ENCODE results near the gene FGFR3. TPM values are rescaled to one million over a fixed set of nuclear protein-coding genes. Genes with fewer than 3 reads are reported as not detected.

The FGFR3 gene
- total RNA-seq, 1 donor from 2014 or later, result 6.4 TPM

DNA sequence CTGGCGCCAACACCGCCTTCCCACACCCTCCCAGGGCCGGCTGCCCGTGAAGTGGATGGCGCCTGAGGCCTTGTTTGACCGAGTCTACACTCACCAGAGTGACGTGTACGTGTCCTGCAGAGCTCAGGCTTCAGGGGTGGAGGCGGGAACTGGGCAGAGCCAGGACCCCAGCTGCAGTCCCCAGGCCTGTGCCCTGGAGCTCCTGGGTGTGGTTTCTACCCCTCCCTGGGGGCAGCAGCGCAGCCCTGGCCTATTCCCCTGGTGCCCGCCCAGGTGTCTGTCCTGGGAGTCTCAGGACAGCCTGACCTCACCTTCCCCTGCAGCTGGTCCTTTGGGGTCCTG lies 13.1 kb downstream of the FGFR3 start:
- TF ChIP-seq, protein P1, sequence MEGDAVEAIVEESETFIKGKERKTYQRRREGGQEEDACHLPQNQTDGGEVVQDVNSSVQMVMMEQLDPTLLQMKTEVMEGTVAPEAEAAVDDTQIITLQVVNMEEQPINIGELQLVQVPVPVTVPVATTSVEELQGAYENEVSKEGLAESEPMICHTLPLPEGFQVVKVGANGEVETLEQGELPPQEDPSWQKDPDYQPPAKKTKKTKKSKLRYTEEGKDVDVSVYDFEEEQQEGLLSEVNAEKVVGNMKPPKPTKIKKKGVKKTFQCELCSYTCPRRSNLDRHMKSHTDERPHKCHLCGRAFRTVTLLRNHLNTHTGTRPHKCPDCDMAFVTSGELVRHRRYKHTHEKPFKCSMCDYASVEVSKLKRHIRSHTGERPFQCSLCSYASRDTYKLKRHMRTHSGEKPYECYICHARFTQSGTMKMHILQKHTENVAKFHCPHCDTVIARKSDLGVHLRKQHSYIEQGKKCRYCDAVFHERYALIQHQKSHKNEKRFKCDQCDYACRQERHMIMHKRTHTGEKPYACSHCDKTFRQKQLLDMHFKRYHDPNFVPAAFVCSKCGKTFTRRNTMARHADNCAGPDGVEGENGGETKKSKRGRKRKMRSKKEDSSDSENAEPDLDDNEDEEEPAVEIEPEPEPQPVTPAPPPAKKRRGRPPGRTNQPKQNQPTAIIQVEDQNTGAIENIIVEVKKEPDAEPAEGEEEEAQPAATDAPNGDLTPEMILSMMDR (IDR thresholded peaks at IDR 0.05), result no peak
- no peaks in the 10 kb centered on the region for H3K27me3 Mint-ChIP-seq (ENCODE audit: unreplicated experiment)

DNA sequence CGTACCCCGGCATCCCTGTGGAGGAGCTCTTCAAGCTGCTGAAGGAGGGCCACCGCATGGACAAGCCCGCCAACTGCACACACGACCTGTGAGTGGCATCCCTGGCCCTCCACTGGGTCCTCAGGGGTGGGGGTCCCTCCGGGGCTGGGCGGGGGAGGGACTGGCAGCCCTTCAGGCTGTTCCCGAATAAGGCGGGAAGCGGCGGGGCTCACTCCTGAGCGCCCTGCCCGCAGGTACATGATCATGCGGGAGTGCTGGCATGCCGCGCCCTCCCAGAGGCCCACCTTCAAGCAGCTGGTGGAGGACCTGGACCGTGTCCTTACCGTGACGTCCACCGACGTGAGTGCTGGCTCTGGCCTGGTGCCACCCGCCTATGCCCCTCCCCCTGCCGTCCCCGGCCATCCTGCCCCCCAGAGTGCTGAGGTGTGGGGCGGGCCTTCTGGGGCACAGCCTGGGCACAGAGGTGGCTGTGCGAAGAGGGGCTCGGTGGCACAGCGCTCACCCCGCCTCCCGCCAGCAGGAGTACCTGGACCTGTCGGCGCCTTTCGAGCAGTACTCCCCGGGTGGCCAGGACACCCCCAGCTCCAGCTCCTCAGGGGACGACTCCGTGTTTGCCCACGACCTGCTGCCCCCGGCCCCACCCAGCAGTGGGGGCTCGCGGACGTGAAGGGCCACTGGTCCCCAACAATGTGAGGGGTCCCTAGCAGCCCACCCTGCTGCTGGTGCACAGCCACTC lies 13.7 kb downstream of the FGFR3 start:
- DNase-seq (ENCODE audit: extremely low spot score, unreplicated experiment), result no peak
- Mint-ChIP-seq H3K4me3 (ENCODE audit: unreplicated experiment) (no peak overlapping the region), H3K27ac (ENCODE audit: unreplicated experiment) (no peak overlapping the region), H3K9me3 (ENCODE audit: unreplicated experiment) (no peaks in the 10 kb centered on the region), H3K4me1 (ENCODE audit: unreplicated experiment) (no peaks in the 10 kb centered on the region), H3K36me3 (ENCODE audit: unreplicated experiment) (no peaks in the 10 kb centered on the region), H3K27me3 (ENCODE audit: unreplicated experiment) (no peaks in the 10 kb centered on the region)
- TF ChIP-seq, protein P1 (IDR thresholded peaks at IDR 0.05), result no peak

More for the DNA sequence above, 13.1 kb downstream of the FGFR3 start:
- Mint-ChIP-seq H3K4me3 (ENCODE audit: unreplicated experiment) (no peak overlapping the region), H3K36me3 (ENCODE audit: unreplicated experiment) (no peaks in the 10 kb centered on the region), H3K27ac (ENCODE audit: unreplicated experiment) (no peak overlapping the region), H3K9me3 (ENCODE audit: unreplicated experiment) (no peaks in the 10 kb centered on the region), H3K4me1 (ENCODE audit: unreplicated experiment) (no peaks in the 10 kb centered on the region)
- DNase-seq (ENCODE audit: extremely low spot score, unreplicated experiment), result no peak

DNA sequence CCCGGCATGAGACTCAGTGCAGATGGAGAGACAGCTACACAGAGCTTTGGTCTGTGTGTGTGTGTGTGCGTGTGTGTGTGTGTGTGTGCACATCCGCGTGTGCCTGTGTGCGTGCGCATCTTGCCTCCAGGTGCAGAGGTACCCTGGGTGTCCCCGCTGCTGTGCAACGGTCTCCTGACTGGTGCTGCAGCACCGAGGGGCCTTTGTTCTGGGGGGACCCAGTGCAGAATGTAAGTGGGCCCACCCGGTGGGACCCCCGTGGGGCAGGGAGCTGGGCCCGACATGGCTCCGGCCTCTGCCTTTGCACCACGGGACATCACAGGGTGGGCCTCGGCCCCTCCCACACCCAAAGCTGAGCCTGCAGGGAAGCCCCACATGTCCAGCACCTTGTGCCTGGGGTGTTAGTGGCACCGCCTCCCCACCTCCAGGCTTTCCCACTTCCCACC lies 14.3 kb downstream of the FGFR3 start:
- H3K9me3 Mint-ChIP-seq (ENCODE audit: unreplicated experiment), result no peaks in the 10 kb centered on the region
- H3K4me3 Mint-ChIP-seq (ENCODE audit: unreplicated experiment), result no peak overlapping the region
- no peaks in the 10 kb centered on the region for H3K4me1 Mint-ChIP-seq (ENCODE audit: unreplicated experiment)
- peaks cover under 1% of the 10 kb centered on the region for H3K36me3 Mint-ChIP-seq (ENCODE audit: unreplicated experiment)
- TF ChIP-seq, protein P1 (IDR thresholded peaks at IDR 0.05), result no peak
- DNase-seq (ENCODE audit: extremely low spot score, unreplicated experiment), result no peak
- no peak overlapping the region for H3K27ac Mint-ChIP-seq (ENCODE audit: unreplicated experiment)
- no peaks in the 10 kb centered on the region for H3K27me3 Mint-ChIP-seq (ENCODE audit: unreplicated experiment)

DNA sequence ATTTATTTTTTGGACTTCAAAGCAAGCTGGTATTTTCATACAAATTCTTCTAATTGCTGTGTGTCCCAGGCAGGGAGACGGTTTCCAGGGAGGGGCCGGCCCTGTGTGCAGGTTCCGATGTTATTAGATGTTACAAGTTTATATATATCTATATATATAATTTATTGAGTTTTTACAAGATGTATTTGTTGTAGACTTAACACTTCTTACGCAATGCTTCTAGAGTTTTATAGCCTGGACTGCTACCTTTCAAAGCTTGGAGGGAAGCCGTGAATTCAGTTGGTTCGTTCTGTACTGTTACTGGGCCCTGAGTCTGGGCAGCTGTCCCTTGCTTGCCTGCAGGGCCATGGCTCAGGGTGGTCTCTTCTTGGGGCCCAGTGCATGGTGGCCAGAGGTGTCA lies 15.3 kb downstream of the FGFR3 start:
- Mint-ChIP-seq H3K4me3 (ENCODE audit: unreplicated experiment) (no peak overlapping the region), H3K36me3 (ENCODE audit: unreplicated experiment) (peaks cover 3% of the 10 kb centered on the region), H3K27me3 (ENCODE audit: unreplicated experiment) (no peaks in the 10 kb centered on the region), H3K9me3 (ENCODE audit: unreplicated experiment) (no peaks in the 10 kb centered on the region), H3K4me1 (ENCODE audit: unreplicated experiment) (no peaks in the 10 kb centered on the region), H3K27ac (ENCODE audit: unreplicated experiment) (no peak overlapping the region)
- TF ChIP-seq, protein P1 (IDR thresholded peaks at IDR 0.05), result no peak
- DNase-seq (ENCODE audit: extremely low spot score, unreplicated experiment), result no peak

DNA sequence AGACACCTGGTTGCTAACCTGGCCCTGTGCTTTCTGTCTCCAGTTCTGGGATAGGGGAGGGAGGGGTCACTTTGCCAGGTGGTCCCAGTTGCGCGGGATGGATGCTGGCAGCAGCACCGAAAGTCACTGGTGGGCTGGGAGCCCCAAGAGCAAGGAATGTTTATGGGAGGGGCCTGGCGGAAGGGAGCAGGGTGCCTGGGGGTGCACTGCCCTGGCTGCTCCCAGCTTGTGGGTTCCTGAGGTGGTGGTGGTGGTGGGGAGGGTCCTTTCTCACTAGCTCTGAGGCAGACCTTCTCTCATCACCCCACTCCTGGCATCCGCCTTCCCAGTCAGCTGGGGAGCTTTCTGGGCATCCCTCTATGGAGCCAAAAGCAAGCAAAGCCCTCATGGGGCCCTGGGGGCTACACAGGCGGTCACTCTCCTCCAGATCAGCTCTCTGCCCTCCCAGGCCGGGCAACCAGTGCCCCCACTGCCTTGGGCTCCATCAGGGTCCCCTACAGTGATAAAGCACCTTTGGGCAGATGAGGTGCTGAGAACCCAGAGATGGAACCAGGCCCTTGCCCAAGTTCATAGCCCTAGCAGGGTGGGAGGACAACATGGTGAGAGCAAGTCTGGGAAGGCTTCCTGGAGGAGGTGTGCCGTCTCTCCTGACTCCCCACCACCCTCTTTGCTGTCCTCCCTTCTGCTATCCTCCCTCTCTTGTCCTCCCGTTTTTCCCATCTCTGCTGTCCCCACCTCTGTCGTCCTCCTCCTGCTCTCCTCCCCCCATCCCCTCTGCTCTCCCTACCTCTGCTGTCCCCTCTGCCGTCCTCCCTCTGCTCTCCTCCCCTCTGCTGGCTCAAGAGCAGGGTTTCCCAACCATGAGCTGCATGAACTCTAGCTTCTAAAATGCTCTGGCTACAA lies 16.0 kb downstream of the FGFR3 start:
- no peaks in the 10 kb centered on the region for H3K27me3 Mint-ChIP-seq (ENCODE audit: unreplicated experiment)
- peaks cover 6% of the 10 kb centered on the region for H3K36me3 Mint-ChIP-seq (ENCODE audit: unreplicated experiment)
- H3K27ac Mint-ChIP-seq (ENCODE audit: unreplicated experiment), result no peak overlapping the region
- DNase-seq (ENCODE audit: extremely low spot score, unreplicated experiment), result no peak
- H3K4me1 Mint-ChIP-seq (ENCODE audit: unreplicated experiment), result no peaks in the 10 kb centered on the region
- H3K4me3 Mint-ChIP-seq (ENCODE audit: unreplicated experiment), result no peak overlapping the region
- TF ChIP-seq, protein P1 (IDR thresholded peaks at IDR 0.05), result no peak
- no peaks in the 10 kb centered on the region for H3K9me3 Mint-ChIP-seq (ENCODE audit: unreplicated experiment)
